ENCODE measurements around the gene DCTPP1.

Gene DCTPP1

GRCh38 chr16:30395992-30396585 is 33.7 kb downstream of the DCTPP1 start:
- H3K4me3 ChIP-seq (ENCODE audit: low read depth, low read length) = peak overlapping the region; percentile 80
- DNase-seq (ENCODE audit: low read depth) = no peak

GRCh38 chr16:30395155-30395991 is 34.5 kb downstream of the DCTPP1 start, which contains the start of gene ZNF48:
Gene ZNF48, plus strand, starts transcription at chr16:30395420. Its CDS starts 375 bp downstream, at chr16:30395795.
- DNase-seq (ENCODE audit: low read depth) = peak; percentile 73
- peak within 1 kb of the TSS; percentile 80 for H3K4me3 ChIP-seq (ENCODE audit: low read depth, low read length)

GRCh38 chr16:30394592-30395154 is 35.2 kb downstream of the DCTPP1 start:
- DNase-seq (ENCODE audit: low read depth) = no peak
- H3K4me3 ChIP-seq (ENCODE audit: low read depth, low read length) = peak overlapping the region; percentile 80

- DNase-seq (ENCODE audit: low read depth) = no peak
- no peak overlapping the region for H3K4me3 ChIP-seq (ENCODE audit: low read depth, low read length)
Observed at GRCh38 chr16:30383521-30383920, 46.3 kb downstream of the DCTPP1 start.

- H3K4me3 ChIP-seq (ENCODE audit: low read depth, low read length) = no peak within 1 kb of the TSS
- no peak for DNase-seq (ENCODE audit: low read depth)
Observed at GRCh38 chr16:30382111-30382881, 47.5 kb downstream of the DCTPP1 start, which contains the start of gene SEPTIN1. Gene SEPTIN1, minus strand, starts transcription at chr16:30382561. Its CDS starts 19 bp downstream, at chr16:30382542.

- no peak for DNase-seq (ENCODE audit: low read depth)
- no peak overlapping the region for H3K4me3 ChIP-seq (ENCODE audit: low read depth, low read length)
Observed at GRCh38 chr16:30381291-30382041, 48.4 kb downstream of the DCTPP1 start.

GRCh38 chr16:30380803-30381208 is 49.0 kb downstream of the DCTPP1 start:
- no peak for DNase-seq (ENCODE audit: low read depth)
- H3K4me3 ChIP-seq (ENCODE audit: low read depth, low read length) = no peak overlapping the region

GRCh38 chr16:30380072-30380802 is 49.6 kb downstream of the DCTPP1 start:
- no peak overlapping the region for H3K4me3 ChIP-seq (ENCODE audit: low read depth, low read length)
- DNase-seq (ENCODE audit: low read depth) = no peak

GRCh38 chr16:30379158-30379783 is 50.6 kb downstream of the DCTPP1 start:
- no peak for DNase-seq (ENCODE audit: low read depth)
- H3K4me3 ChIP-seq (ENCODE audit: low read depth, low read length) = peak overlapping the region; percentile 76

- peak overlapping the region; percentile 76 for H3K4me3 ChIP-seq (ENCODE audit: low read depth, low read length)
- peak; percentile 93 for DNase-seq (ENCODE audit: low read depth)
Observed at GRCh38 chr16:30378236-30379157, 51.3 kb downstream of the DCTPP1 start.

- H3K4me3 ChIP-seq (ENCODE audit: low read depth, low read length) = peak overlapping the region; percentile 76
- peak; percentile 63 for DNase-seq (ENCODE audit: low read depth)
Observed at GRCh38 chr16:30377812-30378235, 52.0 kb downstream of the DCTPP1 start.

GRCh38 chr16:30377050-30377811 is 52.6 kb downstream of the DCTPP1 start:
- no peak for DNase-seq (ENCODE audit: low read depth)
- H3K4me3 ChIP-seq (ENCODE audit: low read depth, low read length) = peak overlapping the region; percentile 76

- H3K4me3 ChIP-seq (ENCODE audit: low read depth, low read length) = peak overlapping the region; percentile 21
- no peak for DNase-seq (ENCODE audit: low read depth)
Observed at GRCh38 chr16:30376461-30376902, 53.3 kb downstream of the DCTPP1 start.

- peak overlapping the region; percentile 21 for H3K4me3 ChIP-seq (ENCODE audit: low read depth, low read length)
- DNase-seq (ENCODE audit: low read depth) = no peak
Observed at GRCh38 chr16:30375864-30376263, 54.0 kb downstream of the DCTPP1 start.

GRCh38 chr16:30374538-30374937 is 55.3 kb downstream of the DCTPP1 start, which contains the start of gene MYL11:
Gene MYL11, plus strand, starts transcription at chr16:30374802. Its CDS starts 56 bp downstream, at chr16:30374858.
- no peak for DNase-seq (ENCODE audit: low read depth)
- H3K4me3 ChIP-seq (ENCODE audit: low read depth, low read length) = peak within 1 kb of the TSS; percentile 21
